Effector memory CD4-positive, alpha-beta T cell (primary cell): ENCODE data around the gene NELL1.

ENCODE experiments used
- DNase-seq, 3 donors: peaks; one replicate each; pipeline ENCODE4 v3.0.0-alpha.2; 2020
- H3K27ac ChIP-seq: 2 replicates; pipeline ENCODE4 v1.7.0; 2013; ENCODE audit warnings: mild to moderate bottlenecking, low read length, moderate library complexity; ENCODE audit not compliant: insufficient read depth, poor library complexity, severe bottlenecking
- H3K27me3 ChIP-seq: replicated peaks from 2 replicates; pipeline ENCODE4 v1.7.0; 2013; ENCODE audit warnings: mild to moderate bottlenecking, low read length; ENCODE audit not compliant: insufficient read depth, control insufficient read depth, poor library complexity, severe bottlenecking
- H3K36me3 ChIP-seq: 2 replicates; pipeline ENCODE4 v1.7.0; 2013; ENCODE audit warnings: mild to moderate bottlenecking, low read length, moderate library complexity; ENCODE audit not compliant: control insufficient read depth, insufficient read depth
- H3K4me1 ChIP-seq: 2 replicates; pipeline ENCODE4 v1.7.0; 2013; ENCODE audit warnings: low read length, mild to moderate bottlenecking; ENCODE audit not compliant: control insufficient read depth, insufficient read depth, poor library complexity, severe bottlenecking
- H3K4me3 ChIP-seq: 2 replicates; pipeline ENCODE4 v1.7.0; 2013; ENCODE audit warnings: low read length, low read depth, mild to moderate bottlenecking; ENCODE audit not compliant: insufficient read depth, poor library complexity, severe bottlenecking
- H3K9me3 ChIP-seq: 2 replicates; pipeline ENCODE4 v1.7.0; 2013; ENCODE audit warnings: mild to moderate bottlenecking, low read length, moderate library complexity; ENCODE audit not compliant: control insufficient read depth

NELL1 gene

GRCh38 chr11:20966489-20966888 lies 297.1 kb downstream of the NELL1 start:
- no peaks in the 10 kb centered on the region for H3K4me1 ChIP-seq
- no peaks in the 10 kb centered on the region for H3K9me3 ChIP-seq
- H3K27me3 ChIP-seq = no peaks in the 10 kb centered on the region
- no peak overlapping the region for H3K27ac ChIP-seq
- DNase-seq = no peak
- no peaks in the 10 kb centered on the region for H3K36me3 ChIP-seq
- no peak overlapping the region for H3K4me3 ChIP-seq

DNA sequence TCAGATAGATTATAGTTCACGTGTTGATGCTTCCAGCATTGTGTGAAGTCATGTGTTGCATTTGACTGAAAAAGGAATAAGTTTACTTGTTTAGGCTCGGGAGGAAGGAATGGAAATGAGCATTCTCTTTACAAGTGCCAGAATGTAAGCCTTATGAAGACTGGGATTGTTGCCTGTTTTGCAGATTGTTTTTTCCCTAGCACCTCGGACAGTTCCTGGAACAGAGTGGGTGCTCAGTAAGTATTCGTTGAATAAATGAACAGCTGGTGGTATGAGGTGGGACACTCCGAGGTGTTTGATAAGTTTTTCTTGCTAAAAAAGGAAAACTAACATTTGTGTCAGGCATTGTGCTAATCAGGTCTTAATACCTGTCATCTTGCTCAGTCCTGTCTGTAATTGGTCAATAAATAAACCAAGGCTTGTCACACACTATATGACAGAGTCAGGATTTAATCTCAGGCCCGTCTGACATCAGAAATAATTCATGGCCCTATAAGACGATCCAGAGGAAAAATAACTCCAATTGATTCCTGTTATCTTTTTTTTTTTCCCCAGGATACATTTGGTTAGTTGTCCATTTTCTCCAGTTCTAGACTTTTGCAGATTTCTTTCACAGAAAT lies 304.7 kb downstream of the NELL1 start:
- Histone ChIP-seq H3K9me3 (no peaks in the 10 kb centered on the region), H3K27me3 (no peaks in the 10 kb centered on the region), H3K4me1 (no peaks in the 10 kb centered on the region), H3K36me3 (no peaks in the 10 kb centered on the region), H3K4me3 (no peak overlapping the region), H3K27ac (no peak overlapping the region)
- DNase-seq = no peak

GRCh38 chr11:20980736-20981135 lies 311.4 kb downstream of the NELL1 start:
- Histone ChIP-seq H3K9me3 (no peaks in the 10 kb centered on the region), H3K36me3 (no peaks in the 10 kb centered on the region), H3K4me3 (no peak overlapping the region), H3K27me3 (no peaks in the 10 kb centered on the region), H3K27ac (no peak overlapping the region), H3K4me1 (no peaks in the 10 kb centered on the region)
- DNase-seq = no peak

DNA sequence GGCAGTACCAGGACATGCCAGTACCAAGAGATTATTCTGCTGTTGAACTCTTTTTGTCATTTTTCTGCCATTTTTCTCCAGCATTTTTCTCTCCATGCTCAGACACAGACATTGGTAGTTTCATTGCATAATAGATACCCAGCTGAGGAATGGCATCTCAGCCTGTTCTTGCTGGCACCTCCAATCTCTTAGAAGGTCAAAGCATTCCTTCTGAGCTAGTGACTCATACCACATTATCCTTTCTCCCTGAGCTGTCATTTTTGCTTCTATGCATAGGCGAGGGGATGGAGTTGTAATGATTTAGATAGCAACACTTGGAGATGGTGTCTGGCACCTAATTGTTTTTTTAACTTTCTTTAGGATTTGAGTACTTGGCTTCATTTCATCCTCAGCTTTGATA lies 321.1 kb downstream of the NELL1 start:
- DNase-seq = no peak
- no peaks in the 10 kb centered on the region for H3K4me1 ChIP-seq
- no peaks in the 10 kb centered on the region for H3K36me3 ChIP-seq
- H3K9me3 ChIP-seq = no peaks in the 10 kb centered on the region
- H3K27ac ChIP-seq = no peak overlapping the region
- H3K4me3 ChIP-seq = no peak overlapping the region
- no peaks in the 10 kb centered on the region for H3K27me3 ChIP-seq

DNA sequence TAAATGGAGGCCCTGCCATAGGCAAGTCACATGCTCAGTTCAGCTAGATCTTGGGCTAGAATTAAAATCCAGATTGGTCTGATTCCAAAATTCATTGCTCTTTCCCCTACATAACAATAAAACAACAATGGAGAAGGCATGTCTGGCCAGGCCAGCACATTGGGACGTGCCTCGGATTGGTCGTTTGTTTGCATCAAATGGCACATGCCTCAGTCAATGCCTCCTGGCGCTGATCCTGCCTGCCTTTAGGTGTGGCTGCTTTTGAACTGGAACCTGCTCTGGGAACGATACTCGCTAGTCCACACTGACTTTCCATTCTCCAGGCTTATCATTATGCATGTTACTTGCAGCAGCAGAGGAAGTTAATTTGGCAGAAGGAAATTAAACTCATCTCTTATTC lies 322.1 kb downstream of the NELL1 start:
- H3K4me3 ChIP-seq = no peak overlapping the region
- H3K27ac ChIP-seq = no peak overlapping the region
- no peaks in the 10 kb centered on the region for H3K4me1 ChIP-seq
- no peak for DNase-seq
- no peaks in the 10 kb centered on the region for H3K36me3 ChIP-seq
- no peaks in the 10 kb centered on the region for H3K9me3 ChIP-seq
- H3K27me3 ChIP-seq = no peaks in the 10 kb centered on the region

GRCh38 chr11:21007297-21007696 lies 337.9 kb downstream of the NELL1 start:
- no peaks in the 10 kb centered on the region for H3K27me3 ChIP-seq
- H3K27ac ChIP-seq = no peak overlapping the region
- no peaks in the 10 kb centered on the region for H3K9me3 ChIP-seq
- H3K36me3 ChIP-seq = no peaks in the 10 kb centered on the region
- no peaks in the 10 kb centered on the region for H3K4me1 ChIP-seq
- H3K4me3 ChIP-seq = no peak overlapping the region
- DNase-seq = no peak

GRCh38 chr11:21018248-21018647 lies 348.9 kb downstream of the NELL1 start:
- Histone ChIP-seq H3K27me3 (no peaks in the 10 kb centered on the region), H3K4me1 (no peaks in the 10 kb centered on the region), H3K27ac (no peak overlapping the region), H3K9me3 (no peaks in the 10 kb centered on the region), H3K36me3 (no peaks in the 10 kb centered on the region), H3K4me3 (no peak overlapping the region)
- DNase-seq = no peak

- Histone ChIP-seq H3K4me1 (no peaks in the 10 kb centered on the region), H3K27me3 (no peaks in the 10 kb centered on the region), H3K4me3 (no peak overlapping the region), H3K36me3 (no peaks in the 10 kb centered on the region), H3K27ac (no peak overlapping the region), H3K9me3 (no peaks in the 10 kb centered on the region)
- no peak for DNase-seq
These were observed 357.3 kb downstream of the NELL1 start for GRCh38 chr11:21026685-21027084.

DNA sequence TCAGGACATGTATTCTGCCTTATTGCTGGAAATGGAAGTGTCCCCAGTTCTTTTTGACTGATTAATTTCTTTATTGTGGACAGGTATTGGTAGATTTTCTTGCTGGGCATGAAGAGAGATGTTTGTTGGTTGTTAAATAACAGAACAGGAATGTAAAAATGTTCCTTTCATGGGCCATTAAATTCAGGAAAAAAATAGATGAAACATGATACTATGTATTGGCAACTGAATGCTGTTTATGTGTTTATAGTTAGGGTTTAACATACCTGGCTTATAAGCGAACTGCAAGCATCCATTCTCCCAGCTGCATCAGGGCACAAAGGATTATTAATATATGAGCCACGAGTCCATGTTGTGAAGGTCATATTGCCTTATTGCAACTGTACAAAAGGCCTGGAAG lies 368.5 kb downstream of the NELL1 start:
- Histone ChIP-seq H3K27me3 (no peaks in the 10 kb centered on the region), H3K4me1 (no peaks in the 10 kb centered on the region), H3K36me3 (no peaks in the 10 kb centered on the region), H3K4me3 (no peak overlapping the region), H3K27ac (no peak overlapping the region), H3K9me3 (no peaks in the 10 kb centered on the region)
- DNase-seq = no peak

- Histone ChIP-seq H3K27me3 (no peaks in the 10 kb centered on the region), H3K36me3 (no peaks in the 10 kb centered on the region), H3K27ac (no peak overlapping the region), H3K4me1 (no peaks in the 10 kb centered on the region), H3K9me3 (no peaks in the 10 kb centered on the region), H3K4me3 (no peak overlapping the region)
- no peak for DNase-seq
These were observed 369.4 kb downstream of the NELL1 start for GRCh38 chr11:21038801-21039200.
